NOMO-1 treated with DMSO at 0.1 percent for 48 hours (cell line): Measurements from ENCODE around the gene SLC17A9.

Experiments used
- DNase-seq: peaks from one replicate; lab custom pipeline; 2025; ENCODE audit not compliant: unreplicated experiment; lab: John Stamatoyannopoulos, UW

The SLC17A9 gene

GRCh38 chr20:62980380-62980960, 28.0 kb downstream of the SLC17A9 start:
- DNase-seq: no peak

DNA sequence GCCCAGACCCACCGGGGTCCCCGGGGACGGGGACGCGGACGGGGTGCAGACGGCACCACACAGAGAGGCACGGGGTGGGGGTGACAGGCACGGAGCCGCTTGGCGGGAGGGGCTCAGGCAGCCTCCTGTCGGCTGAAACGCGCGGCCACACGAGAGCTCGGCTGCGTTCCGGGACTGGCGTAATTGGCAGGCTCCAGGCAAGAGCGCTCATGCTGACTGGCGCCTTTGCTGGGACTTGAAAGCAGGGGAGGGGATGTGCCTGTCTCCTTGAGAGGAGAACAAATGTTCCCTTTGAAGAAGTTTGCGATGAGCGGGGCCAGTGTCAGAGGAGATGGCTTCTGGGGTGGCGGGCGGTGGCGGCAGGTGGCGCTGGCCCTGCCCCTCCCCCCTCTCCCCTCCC, 28.5 kb downstream of the SLC17A9 start:
- no peak for DNase-seq

DNA sequence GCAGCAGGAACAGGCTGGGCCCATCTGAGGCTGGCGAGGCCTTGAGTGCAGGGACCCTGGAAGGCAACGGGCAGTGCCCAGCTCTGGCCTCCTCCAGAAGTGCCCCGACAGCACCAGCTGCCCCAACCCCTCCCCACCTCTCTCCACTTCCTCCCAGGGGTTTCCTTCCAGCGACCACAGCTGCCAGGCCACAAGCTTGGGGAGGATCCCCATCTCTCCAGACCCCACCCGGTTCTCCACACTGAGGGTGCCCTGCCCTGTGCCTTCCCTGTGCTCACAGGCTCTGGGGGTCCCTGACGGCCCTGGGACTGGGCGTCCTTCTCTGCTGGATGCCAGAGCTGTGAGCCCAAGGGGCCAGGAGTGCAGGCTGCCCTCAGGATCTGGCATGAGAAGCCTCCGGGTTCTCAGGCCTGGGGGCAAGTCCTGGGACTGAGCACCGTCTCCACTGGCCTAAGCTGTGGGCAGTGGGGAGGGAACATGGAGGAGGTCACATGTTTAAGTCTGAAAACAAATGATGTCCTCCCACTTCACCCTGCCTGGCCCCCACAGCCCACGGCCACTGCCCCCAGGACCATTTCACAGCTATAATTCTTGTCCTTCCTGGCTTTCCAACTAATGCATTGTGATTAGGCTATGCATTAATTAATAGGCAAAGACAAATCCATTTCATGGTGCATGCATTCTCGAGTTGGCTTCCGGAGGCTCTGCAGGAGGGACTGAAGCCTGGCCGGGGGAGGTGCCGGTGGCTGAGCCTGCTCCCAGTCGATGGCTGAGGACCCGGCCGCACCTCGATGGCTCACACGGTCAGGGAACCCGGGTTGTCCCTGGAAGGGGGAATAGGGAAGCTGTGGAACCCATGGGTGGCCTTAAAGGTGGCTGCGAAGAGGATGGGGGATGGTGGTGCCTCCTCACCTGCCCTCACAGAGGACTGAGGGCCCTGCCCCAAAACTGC, 29.9 kb downstream of the SLC17A9 start:
- DNase-seq: peak; percentile 15

DNA sequence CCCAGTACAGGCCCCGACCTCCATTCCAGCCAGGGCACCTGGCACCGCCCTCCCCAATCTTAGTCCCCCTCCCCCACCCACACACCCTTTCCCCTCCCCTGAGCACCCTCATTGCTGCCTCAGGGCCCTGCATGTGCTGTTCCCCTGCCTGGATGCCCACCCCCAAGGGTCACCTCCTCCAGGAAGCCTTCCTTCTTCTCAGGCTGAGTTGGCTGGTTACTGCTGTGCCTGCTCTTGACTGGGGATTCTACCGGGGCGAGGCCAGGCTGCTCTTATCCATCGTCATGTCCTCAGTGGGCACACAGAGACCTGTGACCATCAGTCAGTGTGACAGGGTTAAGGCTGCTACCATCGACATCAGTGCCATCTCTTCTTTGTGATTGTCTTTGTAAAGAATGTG, 30.7 kb downstream of the SLC17A9 start:
- no peak for DNase-seq

- no peak for DNase-seq
These were observed 32.3 kb downstream of the SLC17A9 start for GRCh38 chr20:62984666-62985443.

DNA sequence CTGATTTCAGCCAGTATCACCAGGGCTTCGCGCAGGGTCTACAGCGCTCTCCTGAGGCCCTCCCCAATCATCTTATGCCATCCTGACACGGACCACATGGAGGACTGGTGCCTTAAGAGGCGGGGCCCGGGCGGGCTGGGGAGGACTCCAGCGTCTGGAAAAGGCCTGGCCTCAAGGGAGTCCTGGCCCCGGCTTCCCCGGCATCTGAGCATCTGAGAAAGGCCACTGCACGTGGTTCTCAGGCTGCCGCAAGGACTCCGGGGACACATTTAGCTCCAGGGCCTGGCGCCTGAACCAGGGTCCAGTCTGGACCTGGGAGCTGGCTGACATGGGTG, 32.9 kb downstream of the SLC17A9 start:
- DNase-seq: no peak

- DNase-seq: no peak
These were observed 33.8 kb downstream of the SLC17A9 start for GRCh38 chr20:62986257-62986800.

GRCh38 chr20:62987114-62987513, 34.6 kb downstream of the SLC17A9 start:
- DNase-seq: no peak

- no peak for DNase-seq
These were observed 36.7 kb downstream of the SLC17A9 start for GRCh38 chr20:62989201-62989601.

DNA sequence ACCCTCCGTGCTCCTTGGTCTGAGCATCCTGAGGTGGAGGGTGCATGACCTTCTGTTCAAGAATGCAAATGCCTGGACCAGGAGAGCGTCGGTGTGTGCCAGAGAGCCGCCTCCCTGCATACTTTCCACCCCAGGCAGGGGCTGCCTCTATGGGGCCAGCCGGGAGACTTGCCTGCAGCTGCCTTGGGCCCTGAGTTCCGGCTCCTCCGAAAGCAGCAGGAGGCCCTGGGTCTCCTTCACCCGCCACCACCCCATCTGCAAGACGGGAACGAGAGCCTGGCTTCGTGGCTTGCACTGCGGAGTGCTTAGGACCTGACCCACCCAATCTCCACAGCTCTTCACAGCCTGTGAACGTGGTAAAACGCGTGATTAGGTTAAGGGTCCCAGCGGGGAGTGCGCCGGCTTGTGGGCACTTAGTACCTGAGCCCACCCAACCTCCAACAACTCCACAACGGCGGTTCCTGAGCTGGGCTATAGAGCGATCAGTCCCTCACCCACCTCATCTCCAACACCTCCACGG, 37.9 kb downstream of the SLC17A9 start:
- DNase-seq: no peak

DNA sequence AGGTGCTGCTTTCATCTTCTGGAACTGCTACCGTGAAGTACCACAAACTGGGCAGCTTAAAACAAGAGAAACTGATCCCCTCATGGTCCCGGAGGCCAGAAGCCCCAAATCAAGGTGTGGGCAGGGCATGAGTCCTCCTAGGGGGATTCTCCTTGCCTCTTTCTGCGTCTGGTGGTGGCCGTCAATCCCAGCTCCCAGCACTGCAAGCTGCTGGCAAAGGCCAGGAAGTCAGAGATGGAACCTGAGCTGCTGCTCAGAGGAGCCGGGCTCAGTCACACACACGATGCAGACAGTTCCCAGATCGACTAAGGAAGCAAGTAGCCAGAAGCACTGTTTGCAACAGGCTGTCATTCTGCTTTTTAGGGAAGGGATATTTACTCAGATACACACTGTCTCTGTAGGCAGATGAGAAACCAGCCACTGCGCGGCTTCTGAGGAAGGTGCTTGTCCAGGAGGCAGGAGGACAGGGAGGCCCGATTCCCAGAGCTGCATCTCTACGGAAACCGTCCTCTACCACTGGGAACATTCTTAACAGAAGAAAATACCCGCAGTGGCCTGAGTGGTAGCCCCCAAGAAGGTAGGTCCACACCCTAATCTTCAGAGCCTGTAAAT, 38.8 kb downstream of the SLC17A9 start:
- no peak for DNase-seq

- DNase-seq: no peak
These were observed 39.4 kb downstream of the SLC17A9 start for GRCh38 chr20:62991863-62992262.

GRCh38 chr20:62993856-62994494, 41.5 kb downstream of the SLC17A9 start:
- no peak for DNase-seq

GRCh38 chr20:62994869-62995281, 42.4 kb downstream of the SLC17A9 start:
- no peak for DNase-seq

DNA sequence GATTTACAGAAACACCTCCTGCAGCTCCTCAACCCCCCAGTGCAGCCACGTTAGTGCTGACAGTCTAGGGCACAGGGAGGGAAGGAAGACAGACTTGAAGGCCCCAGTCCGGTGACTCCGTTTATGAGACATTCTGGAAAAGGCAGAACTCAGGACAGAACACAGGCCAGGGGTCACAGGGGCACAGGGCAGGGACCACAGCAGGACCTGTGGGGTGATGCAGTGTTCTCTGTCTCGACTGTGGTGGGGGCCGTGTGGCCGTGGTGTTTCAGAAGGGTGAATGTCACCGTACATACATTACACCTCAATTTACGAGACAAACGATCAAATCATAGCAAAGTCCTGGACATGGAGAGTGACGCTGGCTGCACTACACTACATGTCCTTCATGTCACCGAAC, 43.0 kb downstream of the SLC17A9 start:
- no peak for DNase-seq

DNA sequence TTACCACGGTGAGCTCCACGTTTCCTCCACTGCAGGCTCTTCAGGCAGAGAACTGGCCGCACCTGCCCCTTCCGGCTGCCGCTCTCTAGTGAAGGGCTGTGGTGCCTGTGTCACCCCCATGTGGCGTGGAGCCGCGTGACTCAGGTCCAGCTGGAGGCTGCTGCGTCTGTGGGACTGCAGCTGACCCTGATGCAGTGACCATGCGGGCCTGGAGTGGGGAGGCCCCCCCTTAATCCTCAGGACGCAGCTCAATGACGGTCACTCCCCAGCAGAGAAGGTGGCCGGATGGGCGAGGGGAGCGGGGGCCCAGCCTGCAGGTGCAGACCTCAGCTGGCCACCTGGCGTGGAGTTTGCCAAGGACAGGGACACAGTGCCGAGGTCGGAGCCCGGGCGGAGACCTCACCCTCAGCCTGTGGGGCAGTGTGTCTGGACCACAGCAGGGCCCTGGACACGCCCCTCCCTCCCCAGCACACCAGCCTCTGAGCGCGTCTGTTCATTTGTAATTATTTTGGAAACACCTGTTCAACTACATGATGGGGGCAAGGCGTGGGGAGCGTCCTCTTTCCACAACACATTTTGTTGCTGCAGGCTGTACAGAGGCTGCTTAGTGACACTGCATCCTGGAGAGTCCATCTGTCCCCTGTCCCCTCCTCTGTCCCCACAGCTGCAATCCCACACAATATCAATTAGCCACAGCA, 43.5 kb downstream of the SLC17A9 start:
- DNase-seq: no peak

DNA sequence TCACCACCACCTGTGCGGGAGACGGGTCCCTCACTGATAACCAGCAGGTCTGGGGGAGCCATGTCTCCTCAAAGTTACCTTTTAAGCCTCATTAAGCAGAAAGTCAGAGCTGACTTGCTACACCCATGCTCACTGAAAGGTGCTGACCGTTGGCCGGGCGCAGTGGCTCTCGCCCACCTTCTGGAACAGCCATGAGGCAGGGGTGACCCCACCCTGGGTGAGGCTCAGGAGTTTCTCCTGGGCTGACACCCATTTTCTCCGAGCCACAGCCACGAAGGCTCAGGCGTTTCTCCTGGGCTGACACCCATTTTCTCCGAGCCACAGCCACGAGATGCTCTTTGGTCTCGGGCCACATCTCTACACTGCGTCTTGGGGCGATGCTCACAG, 44.1 kb downstream of the SLC17A9 start:
- DNase-seq: no peak

GRCh38 chr20:62997417-62998035, 45.0 kb downstream of the SLC17A9 start:
- DNase-seq: no peak

GRCh38 chr20:62998449-62998848, 45.9 kb downstream of the SLC17A9 start:
- DNase-seq: no peak
